ENCODE data around the gene IDH3A. TPM values are rescaled to one million over a fixed set of nuclear protein-coding genes. Genes with fewer than 3 reads are reported as not detected.

IDH3A gene
- total RNA-seq, 4 donors from 2014 or later: 102 to 175 (median 118) TPM

- no peak for DNase-seq
- peaks cover 2 to 80% (median 3%) of the 10 kb centered on the region in 3 donors for H3K36me3 ChIP-seq
- H3K27ac ChIP-seq: no peak overlapping the region
- H3K4me3 ChIP-seq: no peak overlapping the region
- no peak for TF ChIP-seq CTCF (IDR thresholded peaks at IDR 0.05)
- no peak for TF ChIP-seq POLR2A (IDR thresholded peaks at IDR 0.05)
- H3K9me3 ChIP-seq: no peaks in the 10 kb centered on the region
- peaks cover 0 to 14% (median 0%) of the 10 kb centered on the region in 4 donors for H3K4me1 ChIP-seq
- H3K27me3 ChIP-seq: no peaks in the 10 kb centered on the region
Observed at GRCh38 chr15:78159395-78159794, 10.2 kb downstream of the IDH3A start.

- TF ChIP-seq CTCF (IDR thresholded peaks at IDR 0.05): no peak
- TF ChIP-seq POLR2A (IDR thresholded peaks at IDR 0.05): no peak
- Histone ChIP-seq H3K4me3 (no peak overlapping the region), H3K9me3 (no peaks in the 10 kb centered on the region), H3K27ac (no peak overlapping the region), H3K36me3 (peaks cover 2 to 93% (median 3%) of the 10 kb centered on the region in 3 donors), H3K4me1 (no peaks in the 10 kb centered on the region), H3K27me3 (no peaks in the 10 kb centered on the region)
- peak in 1 of 3 donors; percentile 42 for DNase-seq
Observed at GRCh38 chr15:78162038-78162437, 12.9 kb downstream of the IDH3A start.

- H3K4me3 ChIP-seq: no peak overlapping the region
- no peaks in the 10 kb centered on the region for H3K9me3 ChIP-seq
- DNase-seq: peak in 1 of 3 donors; percentile 0
- H3K27ac ChIP-seq: no peak overlapping the region
- H3K4me1 ChIP-seq: peaks cover 0 to 10% (median 2%) of the 10 kb centered on the region in 4 donors
- no peak for TF ChIP-seq POLR2A (IDR thresholded peaks at IDR 0.05)
- TF ChIP-seq CTCF (IDR thresholded peaks at IDR 0.05): no peak
- no peaks in the 10 kb centered on the region for H3K27me3 ChIP-seq
- peaks cover 2 to 99% (median 3%) of the 10 kb centered on the region in 3 donors for H3K36me3 ChIP-seq
Observed at GRCh38 chr15:78164010-78164409, 14.8 kb downstream of the IDH3A start.

- Histone ChIP-seq H3K27me3 (no peaks in the 10 kb centered on the region), H3K9me3 (no peaks in the 10 kb centered on the region), H3K4me3 (no peak overlapping the region), H3K36me3 (peaks cover 0 to 99% (median 2%) of the 10 kb centered on the region in 3 donors), H3K27ac (peak overlapping the region in 1 of 4 donors; percentile 57), H3K4me1 (peaks cover 0 to 12% (median 5%) of the 10 kb centered on the region in 4 donors)
- DNase-seq: peak in 1 of 3 donors; percentile 40
- no peak for TF ChIP-seq CTCF (IDR thresholded peaks at IDR 0.05)
- TF ChIP-seq POLR2A (IDR thresholded peaks at IDR 0.05): no peak
Observed at GRCh38 chr15:78167227-78167888, 18.2 kb downstream of the IDH3A start.

GRCh38 chr15:78168608-78169007, 19.4 kb downstream of the IDH3A start:
- H3K27me3 ChIP-seq: no peaks in the 10 kb centered on the region
- no peaks in the 10 kb centered on the region for H3K9me3 ChIP-seq
- TF ChIP-seq CTCF (IDR thresholded peaks at IDR 0.05): no peak
- TF ChIP-seq POLR2A (IDR thresholded peaks at IDR 0.05): no peak
- DNase-seq: peak in 1 of 3 donors; percentile 39
- peak overlapping the region in 1 of 4 donors; percentile 28 for H3K27ac ChIP-seq
- H3K36me3 ChIP-seq: peaks cover 0 to 92% (median 2%) of the 10 kb centered on the region in 3 donors
- H3K4me1 ChIP-seq: peaks cover 0 to 16% (median 5%) of the 10 kb centered on the region in 4 donors
- no peak overlapping the region for H3K4me3 ChIP-seq
